HUES64 (cell line): ENCODE data around the gene PPP1R14C.

Source experiments
- H3K27ac ChIP-seq: 2 replicates; pipeline ENCODE4 v1.7.0; 2013; ENCODE audit warnings: low read depth, low read length, inconsistent platforms
- H3K27me3 ChIP-seq: 2 replicates; pipeline ENCODE4 v1.6.1; 2013; ENCODE audit warnings: mild to moderate bottlenecking, low read length; ENCODE audit not compliant: insufficient read depth
- H3K36me3 ChIP-seq: 2 replicates; pipeline ENCODE4 v1.6.1; 2013; ENCODE audit warnings: mild to moderate bottlenecking, low read length; ENCODE audit not compliant: insufficient read depth
- H3K4me1 ChIP-seq: 2 replicates; pipeline ENCODE4 v1.6.1; 2013; ENCODE audit warnings: mild to moderate bottlenecking, low read length, moderate library complexity; ENCODE audit not compliant: insufficient read depth
- H3K4me3 ChIP-seq: 2 replicates; pipeline ENCODE4 v1.5.1; 2013; ENCODE audit warnings: mild to moderate bottlenecking, low read length, moderate library complexity
- H3K9ac ChIP-seq: 2 replicates; pipeline ENCODE4 v1.6.1; 2013; ENCODE audit warnings: mild to moderate bottlenecking, low read depth, low read length
- H3K9me3 ChIP-seq: 2 replicates; pipeline ENCODE4 v1.6.1; 2013; ENCODE audit warnings: low read depth, low read length; ENCODE audit not compliant: insufficient read depth
- WGBS: fragments of 150-250, 120-280 bp; methylation state at CpG from one replicate; pipeline ENCODE4 v1.1.7; 2013; ENCODE audit warnings: missing lambda C conversion rate; 5-methylcytosine and 5-hydroxymethylcytosine counted together

PPP1R14C gene

GRCh38 chr6:150267686-150268561 lies 125.1 kb downstream of the PPP1R14C start:
- H3K9me3 ChIP-seq = no peaks in the 10 kb centered on the region
- H3K9ac ChIP-seq = no peak overlapping the region
- no peaks in the 10 kb centered on the region for H3K27me3 ChIP-seq
- H3K4me1 ChIP-seq = no peaks in the 10 kb centered on the region
- H3K36me3 ChIP-seq = no peaks in the 10 kb centered on the region
- no peak overlapping the region for H3K27ac ChIP-seq
- WGBS = 89% methylated on average over 11 of the region's 11 CpGs
- no peak overlapping the region for H3K4me3 ChIP-seq

DNA sequence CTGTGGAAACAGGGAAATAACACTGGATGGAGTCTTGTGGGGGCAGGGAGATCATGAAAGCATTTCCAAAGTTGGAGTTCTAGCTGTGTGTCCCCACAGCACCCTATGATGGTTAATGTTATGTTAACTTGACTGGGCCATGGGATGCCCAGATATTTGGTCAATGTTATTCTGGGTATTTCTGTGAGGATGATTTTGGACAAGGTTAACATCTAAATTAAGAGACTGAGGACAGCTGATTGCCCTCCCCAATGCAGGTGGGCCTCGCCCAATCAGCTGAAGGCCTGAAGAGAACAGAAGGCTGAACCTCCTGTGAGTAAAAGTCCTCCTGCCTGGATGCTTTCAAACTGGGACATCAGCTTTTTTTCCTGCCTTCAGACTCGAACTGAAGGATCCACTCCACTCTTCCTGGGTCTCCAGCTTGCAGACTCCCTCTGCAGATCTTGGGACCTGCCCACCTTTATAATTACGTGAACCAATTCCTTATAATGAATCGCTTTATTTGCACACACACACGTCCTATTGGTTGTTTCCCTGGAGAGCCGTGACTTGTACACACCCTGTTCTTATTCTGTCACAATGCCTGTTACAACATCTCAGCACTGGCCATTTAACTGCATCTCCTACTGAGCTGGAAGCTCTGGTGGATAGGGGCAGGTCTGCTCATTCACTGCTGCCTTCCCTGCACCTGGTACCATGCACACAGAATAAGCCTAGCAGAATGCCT lies 126.4 kb downstream of the PPP1R14C start:
- 93% methylated on average over 6 of the region's 6 CpGs for WGBS
- Histone ChIP-seq H3K36me3 (no peaks in the 10 kb centered on the region), H3K4me1 (no peaks in the 10 kb centered on the region), H3K27ac (no peak overlapping the region), H3K4me3 (no peak overlapping the region), H3K9me3 (no peaks in the 10 kb centered on the region), H3K27me3 (no peaks in the 10 kb centered on the region), H3K9ac (no peak overlapping the region)

DNA sequence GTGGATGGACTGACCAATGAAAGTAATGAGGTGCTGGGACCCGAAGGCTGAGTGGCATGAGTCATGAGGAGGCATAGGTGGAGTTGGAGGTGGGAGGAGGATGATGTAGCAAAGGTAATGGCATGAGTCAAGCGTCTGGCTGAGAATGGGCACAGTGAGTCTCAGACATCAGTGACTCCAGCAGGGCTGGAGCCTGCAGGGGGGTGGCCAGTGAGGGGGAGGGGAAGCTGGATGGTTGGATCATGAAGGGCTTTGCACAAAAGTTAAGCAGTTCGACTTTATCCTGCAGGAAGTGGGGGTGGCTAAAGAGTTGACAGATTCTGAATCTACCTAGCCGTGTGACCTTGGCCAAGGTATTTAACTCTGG lies 127.0 kb downstream of the PPP1R14C start:
- 61% methylated on average over 4 of the region's 4 CpGs for WGBS
- no peak overlapping the region for H3K9ac ChIP-seq
- no peaks in the 10 kb centered on the region for H3K4me1 ChIP-seq
- no peak overlapping the region for H3K27ac ChIP-seq
- no peaks in the 10 kb centered on the region for H3K36me3 ChIP-seq
- no peak overlapping the region for H3K4me3 ChIP-seq
- no peaks in the 10 kb centered on the region for H3K27me3 ChIP-seq
- H3K9me3 ChIP-seq = no peaks in the 10 kb centered on the region

DNA sequence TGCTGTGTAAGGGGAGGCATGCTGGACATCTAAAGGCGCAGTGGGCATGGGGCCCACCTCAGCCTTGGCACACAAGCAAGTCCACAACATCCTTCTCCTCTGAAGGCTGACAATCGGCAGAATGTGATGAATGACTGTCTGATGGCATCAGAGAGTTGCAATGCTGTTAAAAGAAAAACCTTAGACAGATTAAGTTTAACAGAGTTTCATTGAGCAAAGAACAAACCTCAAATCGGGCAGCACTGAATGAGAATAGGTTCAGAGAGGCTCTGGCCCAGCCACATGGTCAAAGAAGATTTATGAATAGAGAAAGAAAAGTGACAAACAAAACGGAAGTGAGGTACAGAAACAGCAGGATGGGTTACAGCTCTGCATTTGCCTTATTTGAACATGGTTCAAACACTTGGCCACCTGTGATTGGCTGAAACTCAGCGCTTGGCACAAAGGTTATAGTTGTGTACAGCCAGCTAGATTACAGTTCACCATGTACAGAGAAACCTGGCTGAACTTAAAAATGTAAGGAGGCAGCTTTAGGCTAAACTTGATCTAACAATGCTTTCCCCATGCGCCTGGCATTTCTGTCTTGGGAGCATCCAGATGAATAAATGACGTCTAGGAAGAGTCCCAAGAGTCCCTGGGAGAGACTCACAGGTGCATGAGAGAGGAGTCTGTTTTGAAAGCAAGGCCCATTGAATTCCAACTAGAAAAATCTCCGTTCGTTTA lies 127.6 kb downstream of the PPP1R14C start:
- H3K36me3 ChIP-seq = no peaks in the 10 kb centered on the region
- H3K27me3 ChIP-seq = no peaks in the 10 kb centered on the region
- H3K4me1 ChIP-seq = no peaks in the 10 kb centered on the region
- H3K27ac ChIP-seq = no peak overlapping the region
- no peak overlapping the region for H3K4me3 ChIP-seq
- no peak overlapping the region for H3K9ac ChIP-seq
- 95% methylated on average over 9 of the region's 9 CpGs for WGBS
- H3K9me3 ChIP-seq = no peaks in the 10 kb centered on the region

DNA sequence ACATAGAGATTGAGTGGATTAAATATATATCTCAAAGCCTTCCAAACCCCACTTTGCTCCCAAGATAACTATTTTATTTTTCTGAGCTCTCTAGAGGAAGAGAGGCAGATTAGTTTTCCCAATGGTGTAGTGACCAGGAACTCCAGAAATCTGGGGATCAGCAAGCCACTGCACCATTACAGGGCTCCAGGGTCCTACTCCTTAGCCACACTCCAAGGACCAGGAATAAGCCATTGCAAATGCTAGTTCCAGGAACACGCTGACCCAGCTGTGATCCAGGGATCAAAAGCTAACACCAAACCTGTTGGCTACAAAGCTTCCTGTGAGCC lies 128.3 kb downstream of the PPP1R14C start:
- H3K4me1 ChIP-seq = no peaks in the 10 kb centered on the region

DNA sequence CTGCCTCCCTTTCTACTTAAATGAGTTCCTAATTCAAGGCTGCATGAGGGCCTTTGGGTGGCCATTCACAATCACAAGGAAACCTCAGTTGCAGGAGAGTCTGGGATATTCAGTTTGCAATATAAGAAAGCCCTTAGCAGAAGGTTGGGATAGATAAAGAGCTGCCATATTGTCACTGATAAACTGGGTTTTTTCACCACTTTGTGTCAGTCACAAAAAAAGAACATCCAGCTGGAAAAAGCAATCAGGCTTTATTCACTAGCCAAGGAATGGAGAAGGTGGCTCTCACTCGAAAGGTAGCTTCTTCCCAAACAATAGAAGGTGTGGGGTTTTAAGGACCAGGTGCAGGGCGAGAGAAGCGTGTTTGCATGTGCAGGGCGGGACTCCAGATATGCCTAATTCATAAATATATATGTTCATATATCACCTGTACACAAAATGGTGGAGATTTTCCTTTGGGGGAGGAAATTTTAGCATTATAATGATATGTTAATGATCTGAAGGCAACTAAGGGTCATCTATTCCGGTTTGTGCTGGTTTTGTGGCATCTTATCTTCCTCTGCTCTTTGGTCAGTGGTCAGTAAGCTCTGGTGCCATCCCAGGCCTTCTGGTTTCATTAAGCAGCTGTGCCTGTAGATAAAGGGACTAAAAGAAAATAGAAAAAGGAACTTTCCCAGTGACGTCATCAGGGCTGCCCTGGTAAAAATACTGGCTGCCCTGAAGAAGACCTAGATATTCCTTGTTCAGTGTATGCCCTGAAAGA lies 128.8 kb downstream of the PPP1R14C start:
- Histone ChIP-seq H3K4me1 (no peaks in the 10 kb centered on the region), H3K9ac (no peak overlapping the region), H3K27ac (no peak overlapping the region), H3K9me3 (no peaks in the 10 kb centered on the region), H3K4me3 (no peak overlapping the region), H3K36me3 (no peaks in the 10 kb centered on the region), H3K27me3 (no peaks in the 10 kb centered on the region)
- 90% methylated on average over 3 of the region's 6 CpGs for WGBS

More for the DNA sequence above, 128.3 kb downstream of the PPP1R14C start:
- 94% methylated on average over 1 of the region's 1 CpG for WGBS
- Histone ChIP-seq H3K27ac (no peak overlapping the region), H3K4me3 (no peak overlapping the region), H3K9ac (no peak overlapping the region), H3K27me3 (no peaks in the 10 kb centered on the region), H3K36me3 (no peaks in the 10 kb centered on the region), H3K9me3 (no peaks in the 10 kb centered on the region)

- H3K4me1 ChIP-seq = no peaks in the 10 kb centered on the region
- no peak overlapping the region for H3K27ac ChIP-seq
- H3K4me3 ChIP-seq = no peak overlapping the region
- H3K27me3 ChIP-seq = no peaks in the 10 kb centered on the region
- 92% methylated on average over 6 of the region's 7 CpGs for WGBS
- H3K9me3 ChIP-seq = no peaks in the 10 kb centered on the region
- H3K36me3 ChIP-seq = no peaks in the 10 kb centered on the region
- no peak overlapping the region for H3K9ac ChIP-seq
These were observed 129.6 kb downstream of the PPP1R14C start for GRCh38 chr6:150272264-150272975.

DNA sequence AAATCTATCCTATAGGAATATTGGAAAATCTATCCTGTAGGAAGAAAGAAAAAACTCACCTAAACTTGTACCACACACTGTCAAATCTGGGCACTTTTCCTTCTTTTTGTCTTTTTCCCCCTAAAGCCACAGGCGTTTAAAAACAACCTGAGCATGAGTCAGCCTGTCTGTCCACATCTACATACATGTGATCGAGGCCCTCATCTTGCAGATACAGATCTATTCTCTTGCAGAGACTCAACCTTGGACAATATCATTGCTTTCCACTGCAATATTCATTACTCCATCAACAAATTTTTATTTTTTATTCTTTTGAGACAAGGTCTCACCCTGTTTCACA lies 130.1 kb downstream of the PPP1R14C start:
- Histone ChIP-seq H3K27me3 (no peaks in the 10 kb centered on the region), H3K4me3 (no peak overlapping the region), H3K36me3 (no peaks in the 10 kb centered on the region), H3K9me3 (no peaks in the 10 kb centered on the region), H3K4me1 (no peaks in the 10 kb centered on the region), H3K27ac (no peak overlapping the region), H3K9ac (no peak overlapping the region)
- 91% methylated on average over 2 of the region's 2 CpGs for WGBS

DNA sequence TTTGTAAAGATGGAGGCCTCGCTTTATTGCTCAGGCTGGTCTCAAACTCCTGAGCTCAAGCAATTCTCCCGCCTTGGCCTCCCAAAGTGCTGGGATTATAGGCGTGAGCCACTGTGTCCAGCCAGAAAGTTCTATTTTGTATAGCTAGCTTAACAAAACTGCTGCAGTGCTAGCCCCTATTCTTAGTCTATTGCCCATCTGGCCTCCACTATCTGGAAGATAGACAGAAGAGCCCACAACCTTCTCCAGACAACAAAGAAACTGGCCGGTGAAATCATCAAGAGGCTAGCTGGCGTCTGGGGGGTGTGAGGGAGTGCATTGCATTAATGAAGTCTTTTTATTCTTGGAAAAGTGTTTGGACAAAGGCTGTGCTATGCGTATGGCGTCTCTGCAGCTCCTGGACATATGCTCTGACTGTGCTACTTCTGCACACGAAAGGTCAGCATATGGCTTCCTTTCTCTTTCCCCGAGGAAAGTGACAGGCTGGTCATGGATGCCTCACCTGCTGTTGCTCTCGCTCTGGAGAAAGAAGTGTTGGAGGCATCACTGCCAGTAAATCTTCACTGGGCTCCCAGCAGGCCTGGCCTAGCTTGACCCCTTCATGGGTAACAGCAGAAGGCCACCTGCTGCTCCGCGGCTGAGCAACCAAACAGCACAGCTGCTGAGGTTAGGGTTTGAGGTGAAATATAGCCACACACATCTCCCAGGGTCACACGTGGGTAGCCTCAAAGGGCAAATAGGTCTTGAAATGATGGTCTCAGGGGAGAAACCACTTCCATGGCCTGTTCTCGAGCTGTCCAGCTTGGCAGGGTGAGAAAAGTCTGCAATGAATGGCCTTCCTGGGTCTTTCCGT lies 130.8 kb downstream of the PPP1R14C start:
- H3K4me1 ChIP-seq = no peaks in the 10 kb centered on the region

DNA sequence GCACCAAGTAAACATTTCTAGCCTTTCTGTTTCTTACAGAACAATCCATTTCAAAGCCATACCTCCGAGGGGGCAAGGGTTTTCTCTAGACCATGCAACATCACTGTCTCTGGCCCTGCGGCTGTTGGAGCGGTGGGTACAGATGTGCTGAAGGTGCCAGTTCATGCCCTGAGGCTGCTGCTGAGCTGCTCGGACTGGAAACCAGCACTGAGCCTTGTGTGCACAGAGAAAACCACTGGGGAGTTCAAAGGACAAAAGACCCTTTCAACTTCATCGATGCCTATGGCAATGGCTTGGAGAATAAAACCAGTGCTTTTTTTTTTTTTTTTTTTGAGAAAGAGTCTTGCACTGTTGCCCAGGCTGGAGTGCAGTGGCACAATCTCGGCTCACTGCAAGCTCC lies 132.6 kb downstream of the PPP1R14C start:
- H3K9ac ChIP-seq = no peak overlapping the region
- WGBS = 97% methylated on average over 6 of the region's 6 CpGs
- no peaks in the 10 kb centered on the region for H3K27me3 ChIP-seq
- H3K27ac ChIP-seq = no peak overlapping the region
- no peaks in the 10 kb centered on the region for H3K9me3 ChIP-seq
- H3K4me3 ChIP-seq = no peak overlapping the region
- H3K4me1 ChIP-seq = no peaks in the 10 kb centered on the region
- no peaks in the 10 kb centered on the region for H3K36me3 ChIP-seq

More for the DNA sequence above, 130.8 kb downstream of the PPP1R14C start:
- Histone ChIP-seq H3K4me3 (no peak overlapping the region), H3K27ac (no peak overlapping the region), H3K36me3 (no peaks in the 10 kb centered on the region), H3K9me3 (no peaks in the 10 kb centered on the region), H3K27me3 (no peaks in the 10 kb centered on the region), H3K9ac (no peak overlapping the region)
- WGBS = 92% methylated on average over 15 of the region's 15 CpGs
